C4-2B (cell line): ENCODE data around the gene CSRNP3.

ENCODE experiments used
- ZFX ChIP-seq: fragments of 450-650 bp; IDR thresholded peaks from 2 replicates; pipeline ENCODE4 v1.6.1; 2017
- TF ChIP-seq, protein P1 (sequence below): fragments of 450-650 bp; conservative IDR thresholded peaks from 2 replicates; pipeline ENCODE4 v1.5.1; 2017; ENCODE audit warnings: mild to moderate bottlenecking

DNA sequence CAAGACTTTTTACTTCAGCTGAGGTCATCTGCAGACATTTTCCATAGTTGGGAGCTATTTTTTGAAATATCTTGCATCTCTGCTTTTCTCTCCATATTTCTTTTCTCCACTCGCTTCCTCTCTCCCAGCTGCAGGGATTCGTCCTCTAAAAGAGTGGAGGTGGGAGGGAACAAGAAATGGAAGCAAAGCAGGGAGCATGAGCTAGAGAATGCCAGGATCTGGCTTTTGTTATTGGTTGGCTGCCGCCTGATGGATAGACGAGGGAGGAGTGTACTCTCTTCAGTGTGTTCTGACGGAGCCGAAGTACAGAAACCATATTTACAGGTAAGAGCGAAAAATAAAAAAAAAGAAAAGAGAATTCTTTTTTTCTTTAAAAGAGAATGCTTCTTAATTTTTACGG, at the start of gene CSRNP3:
- TF ChIP-seq, protein P1, sequence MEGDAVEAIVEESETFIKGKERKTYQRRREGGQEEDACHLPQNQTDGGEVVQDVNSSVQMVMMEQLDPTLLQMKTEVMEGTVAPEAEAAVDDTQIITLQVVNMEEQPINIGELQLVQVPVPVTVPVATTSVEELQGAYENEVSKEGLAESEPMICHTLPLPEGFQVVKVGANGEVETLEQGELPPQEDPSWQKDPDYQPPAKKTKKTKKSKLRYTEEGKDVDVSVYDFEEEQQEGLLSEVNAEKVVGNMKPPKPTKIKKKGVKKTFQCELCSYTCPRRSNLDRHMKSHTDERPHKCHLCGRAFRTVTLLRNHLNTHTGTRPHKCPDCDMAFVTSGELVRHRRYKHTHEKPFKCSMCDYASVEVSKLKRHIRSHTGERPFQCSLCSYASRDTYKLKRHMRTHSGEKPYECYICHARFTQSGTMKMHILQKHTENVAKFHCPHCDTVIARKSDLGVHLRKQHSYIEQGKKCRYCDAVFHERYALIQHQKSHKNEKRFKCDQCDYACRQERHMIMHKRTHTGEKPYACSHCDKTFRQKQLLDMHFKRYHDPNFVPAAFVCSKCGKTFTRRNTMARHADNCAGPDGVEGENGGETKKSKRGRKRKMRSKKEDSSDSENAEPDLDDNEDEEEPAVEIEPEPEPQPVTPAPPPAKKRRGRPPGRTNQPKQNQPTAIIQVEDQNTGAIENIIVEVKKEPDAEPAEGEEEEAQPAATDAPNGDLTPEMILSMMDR: no peak
- no peak for TF ChIP-seq ZFX
